HG02588 (cell line): ENCODE data around the gene OR5H14.
"Not testable (repeated sequence)": the region's sequence is repeated elsewhere in the genome, so short reads cannot be mapped to it uniquely, and the experiment has no call there.

Experiments used
- ATAC-seq: cut with Tn5 transposase; IDR thresholded peaks from one replicate; pipeline ENCODE4 v1.9.1; 2021; ENCODE audit warnings: mild to moderate bottlenecking, moderate library complexity; ENCODE audit not compliant: unreplicated experiment

Gene OR5H14

DNA sequence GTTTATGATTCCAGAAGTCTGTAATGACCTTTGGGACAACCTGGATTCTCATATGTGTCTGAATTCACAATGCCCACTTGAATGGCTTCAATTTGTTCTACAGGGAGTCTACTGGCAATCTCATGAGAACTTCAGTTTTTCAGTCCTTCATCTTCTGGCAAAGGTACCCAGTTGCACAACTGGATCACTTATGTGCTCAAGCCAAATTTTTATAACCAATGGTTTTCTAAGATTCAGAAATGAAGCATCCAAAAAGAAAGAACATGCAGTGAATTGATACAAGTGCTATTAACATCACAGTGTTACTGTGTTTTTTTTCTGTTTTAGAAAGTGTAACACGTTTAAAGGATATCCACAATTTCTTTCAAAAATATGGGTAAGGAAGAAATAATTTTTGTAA, at the start of gene OR5H14:
OR5H14 (plus strand) TSS at position 301 of the 400 bp plus-strand sequence. CDS start 1,907 bp downstream, outside the sequence.
- ATAC-seq = no peak

GRCh38 chr3:98099848-98100247, 47.4 kb upstream of the OR5H14 start:
- ATAC-seq = no peak

- ATAC-seq = no peak
Observed at GRCh38 chr3:98108162-98108561, 39.1 kb upstream of the OR5H14 start.

DNA sequence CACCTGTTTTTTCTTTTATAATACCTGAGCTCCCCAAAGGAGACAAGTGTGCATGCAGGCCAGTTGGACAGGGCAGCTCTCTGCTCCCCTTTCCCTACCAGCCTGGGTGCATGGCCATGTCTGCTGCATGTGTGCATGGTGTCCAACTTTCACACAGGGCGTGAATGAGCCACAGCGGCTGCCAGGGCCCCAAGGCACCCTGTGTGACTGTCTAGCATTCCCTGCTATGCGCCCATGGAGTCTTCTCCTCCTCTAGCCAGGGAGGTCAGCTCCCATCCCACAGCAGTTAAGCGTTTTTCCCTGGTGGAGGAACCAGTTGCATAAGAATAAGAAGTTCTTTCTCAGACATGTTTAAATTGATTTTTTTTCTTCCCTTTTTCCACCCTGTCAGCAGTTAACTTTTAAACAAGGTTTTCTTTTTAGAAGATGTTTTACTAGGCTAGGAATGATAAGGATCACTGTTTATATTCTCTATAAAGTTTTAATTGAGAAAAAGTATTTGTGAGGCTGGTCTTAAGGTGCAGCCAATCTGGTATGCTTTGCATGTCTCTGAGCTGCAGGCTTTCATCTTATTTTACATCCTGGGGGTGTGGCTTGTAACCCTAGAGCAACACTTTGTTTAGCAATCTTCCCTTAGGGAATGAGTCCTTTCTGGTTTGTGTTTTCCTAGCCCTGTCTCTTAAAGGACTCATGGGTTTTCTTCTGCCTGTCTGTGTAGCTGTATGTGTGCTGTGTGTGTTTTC, 37.3 kb upstream of the OR5H14 start:
- ATAC-seq = no peak

DNA sequence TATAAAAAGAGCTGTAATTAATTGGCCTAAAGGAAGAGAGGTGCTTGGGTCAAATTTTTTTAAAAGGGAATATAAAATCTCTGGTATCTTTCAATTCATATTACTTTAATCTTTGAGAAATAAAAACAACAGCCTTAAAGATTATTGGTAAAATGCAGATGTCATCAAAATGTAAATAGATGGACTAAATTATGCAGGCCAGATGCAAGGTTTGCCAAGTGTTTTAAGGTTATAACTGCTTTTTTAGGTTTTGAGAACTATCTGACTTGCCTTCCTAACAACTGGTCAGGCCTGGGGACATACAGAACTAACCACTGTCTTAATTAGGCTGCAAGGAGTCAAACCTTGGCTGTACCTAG, 36.8 kb upstream of the OR5H14 start:
- ATAC-seq = no peak

- ATAC-seq = no peak
Observed at GRCh38 chr3:98114264-98114663, 33.0 kb upstream of the OR5H14 start.

- ATAC-seq = no peak
Observed at GRCh38 chr3:98115717-98116116, 31.6 kb upstream of the OR5H14 start.

GRCh38 chr3:98130421-98130820, 16.9 kb upstream of the OR5H14 start, which contains the start of gene OR5H1:
Gene OR5H1 (plus strand): TSS chr3:98130721. CDS start chr3:98132698, 1,977 bp downstream.
- no peak for ATAC-seq

DNA sequence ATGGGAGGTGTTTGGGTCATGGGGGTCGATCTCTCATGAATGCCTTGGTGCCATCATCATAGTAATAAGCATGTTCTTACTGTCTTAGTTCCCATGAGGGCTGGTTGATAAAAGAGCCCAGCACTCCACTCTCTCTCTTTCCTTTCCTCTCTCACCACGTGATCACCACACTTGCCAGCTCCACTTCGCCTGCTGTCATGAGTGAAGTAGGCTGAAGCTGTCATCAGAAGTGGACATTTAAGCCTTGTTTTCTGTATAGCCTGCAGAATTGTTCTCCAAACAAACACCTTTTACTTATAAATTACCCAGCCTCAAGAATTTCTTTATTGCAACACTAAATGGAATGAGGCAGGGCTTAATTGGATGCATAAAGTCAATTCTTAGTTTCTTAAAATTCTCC, 10.6 kb upstream of the OR5H14 start:
- ATAC-seq = no peak

DNA sequence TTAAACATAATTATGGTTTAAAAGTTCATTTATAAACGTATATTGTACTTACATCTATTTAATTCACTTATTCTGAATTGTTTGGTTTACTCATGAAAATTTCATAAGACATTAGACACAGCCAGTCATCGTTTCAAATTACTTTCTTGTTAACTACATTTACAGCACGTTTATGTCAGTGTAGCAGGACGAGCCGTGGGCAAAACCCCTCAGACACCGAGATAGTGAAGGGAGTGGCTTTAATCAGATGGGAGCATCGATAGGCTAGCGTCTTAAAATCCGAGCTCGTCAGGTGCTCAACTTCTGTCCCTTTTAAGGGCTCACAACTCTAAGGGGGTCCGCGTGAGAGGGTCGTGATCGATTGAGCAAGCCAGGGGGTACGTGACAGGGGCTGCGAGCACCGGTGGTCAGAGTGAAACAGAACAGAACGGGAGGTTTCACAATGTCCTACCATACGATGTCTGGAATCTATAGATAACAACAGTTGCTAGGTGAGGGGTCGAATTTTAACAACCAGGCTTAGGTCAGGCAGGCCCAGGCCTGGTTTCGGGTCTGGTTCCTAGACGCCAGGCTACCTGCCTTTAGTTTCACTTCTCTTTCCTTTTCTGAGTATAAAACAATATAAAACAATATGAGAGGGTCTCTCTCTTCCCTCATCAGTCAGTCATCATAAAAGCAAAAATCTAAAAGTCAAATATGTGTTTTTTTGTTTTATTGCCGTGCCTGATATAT, 9.3 kb upstream of the OR5H14 start:
- not testable (repeated sequence) for ATAC-seq

DNA sequence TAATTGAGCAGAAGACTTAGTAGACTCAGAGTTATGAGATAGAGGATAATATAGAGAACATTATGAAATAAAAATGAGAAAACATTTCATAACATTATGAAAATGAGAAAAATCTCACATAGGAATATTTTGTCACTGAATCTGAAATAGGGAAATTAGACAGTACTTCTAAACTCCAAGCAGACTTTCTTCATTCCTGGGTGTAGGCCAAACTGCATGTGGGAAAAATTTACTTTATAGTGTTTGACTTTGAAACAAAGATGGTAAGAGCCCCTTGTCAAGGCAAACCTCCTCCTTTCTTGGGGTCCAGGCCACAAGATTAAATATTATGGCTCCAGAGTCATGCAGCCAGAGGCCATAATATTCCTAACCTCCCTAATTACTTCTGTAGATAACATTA, 6.7 kb upstream of the OR5H14 start:
- no peak for ATAC-seq

GRCh38 chr3:98148751-98149150, 1.5 kb downstream of the OR5H14 start:
- no peak for ATAC-seq

GRCh38 chr3:98149456-98149855, 2.2 kb downstream of the OR5H14 start:
- ATAC-seq = not testable (repeated sequence)

DNA sequence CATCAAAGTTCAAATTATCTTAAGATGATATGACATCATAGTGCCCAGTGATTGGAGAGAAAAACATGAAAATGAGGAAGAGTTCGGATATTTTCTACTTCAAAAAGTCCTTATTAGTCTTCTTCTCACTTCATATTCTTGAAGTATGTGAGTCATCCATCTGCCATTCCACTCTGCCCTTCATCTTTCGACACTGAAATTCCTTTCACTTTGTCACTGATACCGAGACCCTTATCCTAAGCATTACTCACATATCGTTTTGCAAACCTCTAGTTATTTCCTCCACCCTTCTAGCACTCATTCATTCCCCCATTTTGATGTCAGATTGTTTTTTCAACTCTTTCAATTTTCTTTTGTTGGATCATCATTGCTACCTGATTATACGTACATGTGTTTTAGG, 4.0 kb downstream of the OR5H14 start:
- ATAC-seq = no peak

- no peak for ATAC-seq
Observed at GRCh38 chr3:98166396-98166795, 19.1 kb downstream of the OR5H14 start, which contains the start of gene OR5H15. Gene OR5H15 (plus strand): TSS chr3:98166696. CDS start chr3:98168700, 2,004 bp downstream.

- no peak for ATAC-seq
Observed at GRCh38 chr3:98171071-98171470, 23.8 kb downstream of the OR5H14 start.

DNA sequence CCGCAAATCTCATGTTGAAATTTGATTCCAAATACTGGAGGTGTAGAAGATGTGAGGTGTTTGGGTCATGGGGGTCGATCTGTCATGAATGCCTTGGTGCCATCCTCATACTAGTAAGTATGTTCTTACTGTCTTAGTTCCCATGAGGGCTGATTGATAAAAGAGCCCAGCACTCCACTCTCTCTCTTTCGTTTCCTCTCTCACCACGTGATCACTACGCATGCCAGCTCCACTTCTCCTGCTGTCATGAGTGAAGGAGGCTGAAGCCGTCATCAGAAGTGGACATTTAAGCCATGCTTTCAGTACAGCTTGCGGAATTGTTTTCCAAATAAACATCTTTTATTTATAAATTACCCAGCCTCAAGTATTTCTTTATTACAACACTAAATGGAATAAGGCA, 25.3 kb downstream of the OR5H14 start:
- no peak for ATAC-seq

DNA sequence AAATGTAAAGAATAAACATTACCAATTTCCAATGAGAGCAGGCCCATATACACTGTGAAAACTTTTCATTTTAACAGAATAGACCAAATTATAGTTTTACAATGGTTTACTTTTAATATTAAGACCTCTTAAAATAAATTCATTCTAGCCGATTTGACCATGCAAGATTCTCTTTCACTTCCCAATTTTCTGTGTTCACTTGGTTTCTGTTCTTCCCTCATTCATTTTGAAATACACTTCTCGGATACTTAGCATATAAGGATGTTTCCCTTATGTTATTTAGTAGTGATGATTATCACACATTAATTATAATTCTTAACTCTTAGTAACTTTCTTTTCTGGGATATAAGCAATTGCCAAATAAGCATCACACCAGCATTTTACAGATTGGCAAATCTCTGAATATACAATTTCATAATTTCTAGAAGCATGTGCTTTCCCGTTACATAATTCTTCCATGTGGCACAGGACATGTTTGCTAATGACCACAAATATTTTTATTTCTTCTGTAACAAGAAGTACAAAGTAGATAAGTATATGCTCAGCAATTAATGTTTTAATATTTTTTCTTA, 33.1 kb downstream of the OR5H14 start:
- no peak for ATAC-seq

DNA sequence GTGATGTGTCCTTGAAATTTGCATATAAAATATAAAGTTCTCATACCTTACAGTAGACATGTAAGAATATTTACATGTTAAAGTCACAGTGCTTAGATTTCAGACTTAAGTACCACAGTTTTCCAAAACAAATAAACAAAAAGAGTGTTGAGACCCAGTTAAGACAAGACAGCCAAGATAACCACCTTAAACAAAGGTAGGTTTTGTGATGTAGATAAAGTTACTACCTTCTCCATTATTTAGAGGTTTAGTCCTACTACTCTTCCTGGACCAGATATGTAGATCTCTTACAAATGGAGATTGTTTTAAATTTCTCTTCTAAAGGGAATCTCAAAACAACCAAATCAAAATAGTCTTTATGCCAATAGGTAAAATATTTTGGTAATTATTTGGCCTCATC, 34.9 kb downstream of the OR5H14 start:
- no peak for ATAC-seq

DNA sequence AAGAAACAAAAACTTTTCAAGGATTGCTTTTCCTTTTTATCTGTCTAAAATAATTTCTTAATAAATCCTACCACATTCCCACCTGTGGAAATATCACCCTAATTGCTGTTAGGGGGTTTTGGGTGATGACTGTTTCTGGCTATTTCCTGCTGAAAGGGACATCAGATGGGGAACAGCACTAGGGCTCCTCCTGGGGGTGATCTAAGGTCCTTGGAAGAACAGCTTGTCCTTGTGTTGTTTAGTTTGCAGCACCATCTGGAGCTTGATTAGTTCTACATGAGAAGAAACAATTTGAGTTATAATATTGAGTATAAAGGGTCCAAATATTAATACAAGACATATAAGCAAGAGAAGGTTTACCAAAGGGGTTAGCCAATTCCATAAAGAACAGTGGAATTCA, 37.9 kb downstream of the OR5H14 start:
- no peak for ATAC-seq

GRCh38 chr3:98188545-98188944, 41.3 kb downstream of the OR5H14 start:
- ATAC-seq = no peak

GRCh38 chr3:98190911-98191310, 43.6 kb downstream of the OR5H14 start:
- ATAC-seq = not testable (repeated sequence)
